ENCODE measurements around the gene CSF3R.

CSF3R gene

DNA sequence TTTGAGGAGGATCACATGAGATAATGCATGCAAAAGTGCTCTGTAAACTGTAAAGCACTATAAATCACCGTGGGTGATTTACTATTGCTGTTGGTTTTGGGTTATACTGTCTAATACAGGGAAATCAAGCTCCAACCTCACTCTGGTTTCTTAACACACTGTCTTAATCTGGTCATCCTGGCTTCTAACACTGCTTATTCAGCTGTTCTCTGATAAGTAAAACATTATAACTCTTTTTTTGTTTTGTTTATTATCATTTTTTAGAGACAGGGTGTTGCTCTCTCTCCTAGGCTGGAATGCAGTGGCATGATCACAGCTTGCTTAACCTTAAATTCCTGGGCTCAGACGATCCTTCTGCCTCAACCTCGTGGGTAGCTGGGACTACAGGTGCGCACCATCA, 63.1 kb downstream of the CSF3R start:
- peak; percentile 29 for DNase-seq (ENCODE audit: low read depth)

- no peak for DNase-seq (ENCODE audit: low read depth)
Measured at GRCh38 chr1:36419140-36419539, 63.6 kb downstream of the CSF3R start.

DNA sequence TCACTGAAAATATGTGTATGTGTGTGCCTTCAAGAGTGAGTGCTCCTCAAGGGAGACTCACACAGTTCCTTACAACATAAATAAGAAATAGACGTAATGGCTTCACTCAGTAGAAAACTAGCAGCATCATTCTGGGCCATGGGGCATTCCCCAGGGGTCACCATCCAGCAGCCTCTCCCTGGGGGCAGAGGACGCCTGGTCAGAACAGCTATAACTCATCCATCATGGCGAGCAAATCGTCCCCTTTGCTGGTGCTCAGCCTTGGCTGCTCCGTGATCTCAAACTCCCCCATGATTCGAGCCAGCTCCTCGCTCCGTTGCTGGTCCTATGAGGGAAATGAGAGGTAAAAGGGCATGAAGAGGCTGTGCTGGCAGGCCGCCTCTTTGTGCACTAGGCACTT, 64.8 kb downstream of the CSF3R start:
- no peak for DNase-seq (ENCODE audit: low read depth)

All from amniotic epithelial cell (primary cell).